NCI-H2196 treated with DMSO at 0.1 percent for 48 hours (cell line): ENCODE data around the gene KCNE2.

Source experiments
- DNase-seq: peaks from one replicate; lab custom pipeline; 2025; ENCODE audit not compliant: unreplicated experiment; lab: John Stamatoyannopoulos, UW

The KCNE2 gene, protein sequence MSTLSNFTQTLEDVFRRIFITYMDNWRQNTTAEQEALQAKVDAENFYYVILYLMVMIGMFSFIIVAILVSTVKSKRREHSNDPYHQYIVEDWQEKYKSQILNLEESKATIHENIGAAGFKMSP

DNA sequence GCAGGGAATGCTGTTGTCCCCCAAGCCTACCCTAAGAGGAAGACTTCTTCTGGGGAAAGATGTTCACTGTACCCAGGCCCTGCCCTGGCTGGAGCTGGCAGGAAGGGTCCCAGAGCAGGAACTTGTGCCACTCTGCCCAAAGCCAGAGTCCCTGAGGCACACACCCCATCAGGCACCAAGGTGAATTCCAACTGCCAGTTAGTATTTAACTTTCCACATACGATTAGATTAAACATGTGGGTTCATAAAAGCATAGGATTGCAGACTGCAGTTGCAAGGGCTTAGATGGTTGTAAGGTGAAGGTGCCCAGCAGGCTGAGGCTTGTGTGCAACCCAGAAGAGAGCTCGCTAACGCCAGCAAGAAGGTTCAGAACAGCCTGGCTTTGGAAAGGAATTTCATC lies at the start of gene KCNE2:
TSS of gene KCNE2 (plus strand) at position 274 of the 400 bp plus-strand sequence. CDS start 6,473 bp downstream, outside the sequence.
- no peak for DNase-seq

- no peak for DNase-seq
Measured at GRCh38 chr21:34319585-34319984, 44.2 kb upstream of the KCNE2 start.

- no peak for DNase-seq
Measured at GRCh38 chr21:34320011-34320410, 43.8 kb upstream of the KCNE2 start.

GRCh38 chr21:34330055-34330454 lies 33.8 kb upstream of the KCNE2 start:
- DNase-seq = no peak

DNA sequence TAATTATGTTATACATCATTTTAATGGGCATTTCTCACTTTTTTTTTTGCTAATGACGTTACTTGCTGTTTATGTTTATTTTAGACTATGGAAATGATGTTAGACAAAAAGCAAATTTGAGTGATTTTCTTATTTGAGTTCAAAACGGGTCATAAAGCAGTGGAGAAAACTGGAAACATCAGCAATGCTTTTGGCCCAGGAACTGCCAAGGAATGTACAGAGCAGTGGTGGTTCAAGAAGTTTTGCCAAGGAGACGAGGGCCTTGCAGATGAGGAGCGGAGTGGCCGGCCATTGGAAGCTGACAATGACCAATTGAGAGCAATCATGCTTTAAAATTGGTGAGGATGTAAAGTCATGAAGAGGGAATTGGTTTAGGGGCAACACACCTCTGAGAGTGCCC lies 32.1 kb upstream of the KCNE2 start:
- DNase-seq = no peak

- DNase-seq = no peak
Measured at GRCh38 chr21:34332347-34332746, 31.5 kb upstream of the KCNE2 start.

DNA sequence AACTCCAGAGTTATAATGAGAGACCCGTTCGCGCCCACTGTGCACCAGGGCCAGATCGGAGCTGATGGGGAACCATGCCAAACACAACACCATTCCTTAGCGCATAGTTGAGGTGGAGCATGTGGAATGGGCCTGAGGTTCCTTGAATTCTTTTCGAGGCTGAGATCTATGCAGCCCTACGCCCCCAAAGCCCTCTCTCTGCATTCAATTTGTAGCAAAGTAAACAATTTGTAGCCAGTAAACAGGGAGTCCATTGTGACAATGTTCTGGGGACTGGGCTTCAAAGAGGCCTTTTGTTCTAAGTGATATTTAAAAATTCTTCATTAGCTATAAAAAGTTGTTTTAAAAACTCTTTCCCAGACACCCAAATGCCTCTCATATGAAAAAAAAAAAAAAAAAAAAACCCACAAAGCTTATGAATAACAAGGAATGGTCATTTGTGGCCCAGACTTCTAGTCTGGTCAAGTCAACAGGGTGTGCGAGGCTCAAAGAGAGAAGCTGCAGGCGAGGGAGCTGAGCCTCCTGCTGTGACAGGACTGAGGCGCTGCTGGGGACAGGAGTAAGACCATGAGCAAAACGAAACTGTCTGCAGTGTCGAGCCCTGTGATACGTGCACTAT lies 30.6 kb upstream of the KCNE2 start:
- no peak for DNase-seq

DNA sequence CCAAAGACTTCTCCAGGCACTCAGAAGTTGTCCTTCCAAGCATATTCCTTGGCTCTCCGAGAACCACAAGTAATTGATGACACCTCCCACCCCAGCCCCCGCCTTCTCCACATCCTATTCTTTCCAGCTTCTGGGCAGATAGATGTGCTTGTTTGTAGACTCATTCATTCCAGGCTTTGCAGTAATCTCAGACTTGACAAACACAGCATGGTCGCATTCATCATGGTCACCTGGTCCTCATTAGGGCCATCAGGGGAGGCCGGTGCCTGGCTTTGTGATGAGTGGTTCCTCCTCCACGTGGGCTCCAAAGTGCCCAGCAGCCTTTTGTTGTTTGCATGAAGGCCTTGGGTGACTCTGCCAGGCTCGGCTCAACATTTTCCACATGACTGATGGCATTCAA lies 28.5 kb upstream of the KCNE2 start:
- DNase-seq = no peak

- DNase-seq = no peak
Measured at GRCh38 chr21:34336245-34336644, 27.6 kb upstream of the KCNE2 start.

- DNase-seq = peak; percentile 8
Measured at GRCh38 chr21:34336756-34337391, 26.9 kb upstream of the KCNE2 start.

DNA sequence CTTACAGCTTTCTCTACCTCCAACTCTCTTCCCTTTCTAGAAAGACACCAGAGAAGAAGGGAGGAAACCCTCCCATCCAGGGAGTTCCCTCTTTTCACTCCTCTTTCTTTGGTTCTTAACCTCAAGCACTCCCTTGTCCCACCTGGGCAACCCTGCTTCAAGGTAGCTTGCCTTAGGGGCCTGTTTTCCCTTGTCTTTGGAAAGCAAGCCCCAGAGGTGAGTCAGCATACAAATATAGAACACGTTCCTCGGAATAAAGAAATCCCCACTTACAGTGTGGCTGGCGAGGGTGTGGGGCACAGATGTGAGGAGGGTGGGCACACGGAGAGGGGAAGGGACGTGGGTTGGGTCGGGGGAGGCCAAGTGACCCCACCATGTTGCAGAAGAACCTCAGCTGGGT lies 26.1 kb upstream of the KCNE2 start:
- DNase-seq = no peak

DNA sequence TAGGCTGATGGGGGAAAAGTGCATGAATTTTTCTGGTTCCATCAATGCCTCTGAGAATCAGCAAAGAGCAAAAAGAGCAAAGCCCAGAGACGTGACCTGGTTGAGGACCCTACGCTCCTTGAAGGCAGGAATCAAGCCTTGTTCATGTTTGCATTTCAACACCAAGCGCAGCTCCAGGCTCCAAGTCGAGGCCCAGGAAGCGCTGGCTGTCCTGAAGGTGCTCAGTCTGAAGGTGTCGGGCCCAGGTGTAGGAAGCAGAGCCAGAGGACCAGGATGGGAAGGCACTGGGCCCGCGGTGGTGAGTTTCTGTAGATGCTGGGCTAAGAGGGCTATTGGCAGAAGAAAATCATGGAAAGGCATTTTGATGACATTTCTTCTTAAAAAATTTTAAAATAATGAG lies 25.6 kb upstream of the KCNE2 start:
- DNase-seq = no peak

- DNase-seq = no peak
Measured at GRCh38 chr21:34340061-34340460, 23.7 kb upstream of the KCNE2 start.

DNA sequence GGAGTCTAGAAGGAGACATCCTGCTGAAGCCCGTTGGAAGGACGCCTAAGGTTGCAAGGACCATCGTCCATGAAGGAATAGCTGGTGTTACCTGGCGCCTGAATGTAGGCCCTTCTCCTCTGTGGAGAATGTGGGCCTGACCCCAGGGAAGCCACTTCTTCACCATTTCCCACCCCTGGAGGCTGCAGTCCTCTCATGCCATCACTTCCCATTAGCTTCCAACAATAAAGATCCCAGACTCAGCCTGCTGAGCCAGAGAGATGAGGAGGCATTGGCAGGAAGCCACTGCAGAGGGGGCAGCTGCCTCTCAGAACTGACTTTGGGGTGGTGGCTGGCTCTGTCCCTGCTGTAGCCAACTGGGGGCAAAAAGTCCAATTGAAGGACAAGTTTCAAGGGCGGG lies 21.3 kb upstream of the KCNE2 start:
- no peak for DNase-seq

GRCh38 chr21:34343347-34343746 lies 20.5 kb upstream of the KCNE2 start:
- DNase-seq = no peak

DNA sequence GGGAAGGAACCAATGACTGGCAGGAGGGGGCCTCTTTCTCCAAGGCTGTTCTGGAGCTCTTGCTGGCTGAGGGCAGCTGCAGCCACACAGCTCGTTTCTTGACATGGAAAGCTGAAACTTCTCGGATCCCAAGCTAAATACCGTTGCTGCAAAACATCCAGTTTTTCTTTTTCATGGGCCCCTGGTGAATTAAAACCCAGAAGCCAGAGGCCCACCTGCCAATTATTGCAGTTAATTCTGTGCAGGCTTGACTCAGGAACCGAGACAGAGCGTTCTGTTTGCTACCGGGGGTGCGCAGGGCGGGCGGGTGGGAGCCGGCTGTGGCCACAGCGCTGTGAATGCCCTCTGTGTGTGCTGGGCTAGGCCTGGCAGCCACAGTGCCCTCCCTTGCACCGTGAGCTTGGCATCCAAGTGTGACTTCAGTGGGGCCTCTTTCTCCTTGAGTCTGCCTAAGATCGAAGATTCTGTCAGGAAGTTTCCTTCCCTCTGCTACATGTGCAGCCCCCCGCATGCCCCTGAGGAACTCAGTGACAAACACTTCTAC lies 19.9 kb upstream of the KCNE2 start:
- DNase-seq = no peak

DNA sequence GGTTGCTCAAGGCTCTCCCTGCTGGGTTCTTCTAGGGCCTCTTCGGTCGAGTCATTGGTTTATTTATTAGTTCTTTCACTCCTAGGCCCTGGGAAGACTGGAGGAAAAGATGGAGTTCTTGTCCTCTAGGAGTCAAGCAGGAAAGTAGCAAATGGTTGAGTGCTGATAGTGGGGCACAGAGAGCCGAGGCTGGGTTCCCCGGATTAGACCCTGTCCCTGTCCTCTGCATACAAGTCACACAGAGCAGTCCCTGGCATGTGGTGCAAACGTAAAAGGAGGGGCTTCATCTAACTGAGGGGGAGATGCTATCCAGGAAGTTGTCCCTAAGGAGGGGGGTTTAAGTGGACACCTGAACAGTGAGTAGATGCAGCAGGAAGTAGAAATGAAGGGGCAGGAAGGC lies 19.2 kb upstream of the KCNE2 start:
- no peak for DNase-seq

- DNase-seq = no peak
Measured at GRCh38 chr21:34345091-34345871, 18.5 kb upstream of the KCNE2 start.

DNA sequence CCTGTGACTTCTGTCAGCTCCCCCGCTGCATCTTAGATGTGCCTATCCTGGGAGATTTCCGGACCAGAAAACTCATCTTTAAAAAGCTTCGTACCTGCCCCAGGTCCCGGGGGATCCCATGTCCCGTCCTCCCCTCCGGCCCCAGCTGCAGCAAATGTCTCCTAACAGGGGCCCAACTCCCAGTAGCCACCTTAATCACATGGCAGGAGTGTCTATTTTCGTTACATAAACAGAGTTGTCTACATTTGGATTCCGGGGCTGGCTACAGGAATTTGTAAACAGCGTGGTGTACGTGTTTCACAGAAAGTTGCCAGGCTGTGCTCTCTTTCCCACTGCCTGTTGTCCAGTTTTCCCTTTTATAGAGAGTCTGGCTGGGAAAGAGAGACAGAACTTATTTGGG lies 17.9 kb upstream of the KCNE2 start:
- no peak for DNase-seq

- DNase-seq = no peak
Measured at GRCh38 chr21:34348890-34349519, 14.8 kb upstream of the KCNE2 start.

GRCh38 chr21:34351786-34352241 lies 12.0 kb upstream of the KCNE2 start:
- DNase-seq = peak; percentile 70
